ENCODE measurements around the gene DPM1.

Gene DPM1

GRCh38 chr20:50911030-50911429 lies 47.3 kb downstream of the DPM1 start:
- H3K4me3 ChIP-seq (ENCODE audit: low read depth, low read length) = no peak overlapping the region
- TF ChIP-seq POLR2A (IDR thresholded peaks at IDR 0.05; ENCODE audit: extremely low read depth, insufficient read length) (no peak), MYC (IDR thresholded peaks at IDR 0.05; ENCODE audit: low read depth, low read length) (no peak), MAX (IDR thresholded peaks at IDR 0.05; ENCODE audit: low read depth, low read length) (no peak), CTCF (IDR thresholded peaks at IDR 0.05; ENCODE audit: low read depth, low read length) (no peak)

GRCh38 chr20:50909413-50909812 lies 48.9 kb downstream of the DPM1 start:
- H3K4me3 ChIP-seq (ENCODE audit: low read depth, low read length) = no peak overlapping the region
- no peak for DNase-seq (ENCODE audit: low read depth)
- TF ChIP-seq MYC (IDR thresholded peaks at IDR 0.05; ENCODE audit: low read depth, low read length) = no peak
- no peak for TF ChIP-seq CTCF (IDR thresholded peaks at IDR 0.05; ENCODE audit: low read depth, low read length)
- TF ChIP-seq POLR2A (IDR thresholded peaks at IDR 0.05; ENCODE audit: extremely low read depth, insufficient read length) = no peak
- TF ChIP-seq MAX (IDR thresholded peaks at IDR 0.05; ENCODE audit: low read depth, low read length) = no peak

More at GRCh38 chr20:50911030-50911429, 47.3 kb downstream of the DPM1 start:
- DNase-seq (ENCODE audit: low read depth) = no peak

GRCh38 chr20:50904067-50904570 lies 54.2 kb downstream of the DPM1 start:
- DNase-seq (ENCODE audit: low read depth) = no peak
- no peak overlapping the region for H3K4me3 ChIP-seq (ENCODE audit: low read depth, low read length)
- TF ChIP-seq CTCF (IDR thresholded peaks at IDR 0.05; ENCODE audit: low read depth, low read length) = no peak
- TF ChIP-seq MAX (IDR thresholded peaks at IDR 0.05; ENCODE audit: low read depth, low read length) = no peak
- no peak for TF ChIP-seq POLR2A (IDR thresholded peaks at IDR 0.05; ENCODE audit: extremely low read depth, insufficient read length)
- TF ChIP-seq MYC (IDR thresholded peaks at IDR 0.05; ENCODE audit: low read depth, low read length) = no peak

GRCh38 chr20:50903353-50904051 lies 54.8 kb downstream of the DPM1 start:
- no peak for DNase-seq (ENCODE audit: low read depth)
- TF ChIP-seq MAX (IDR thresholded peaks at IDR 0.05; ENCODE audit: low read depth, low read length) (no peak), MYC (IDR thresholded peaks at IDR 0.05; ENCODE audit: low read depth, low read length) (no peak), POLR2A (IDR thresholded peaks at IDR 0.05; ENCODE audit: extremely low read depth, insufficient read length) (no peak), CTCF (IDR thresholded peaks at IDR 0.05; ENCODE audit: low read depth, low read length) (no peak)
- no peak overlapping the region for H3K4me3 ChIP-seq (ENCODE audit: low read depth, low read length)

GRCh38 chr20:50901301-50901700 lies 57.0 kb downstream of the DPM1 start:
- no peak for DNase-seq (ENCODE audit: low read depth)
- H3K4me3 ChIP-seq (ENCODE audit: low read depth, low read length) = no peak overlapping the region
- TF ChIP-seq CTCF (IDR thresholded peaks at IDR 0.05; ENCODE audit: low read depth, low read length) (no peak), MAX (IDR thresholded peaks at IDR 0.05; ENCODE audit: low read depth, low read length) (no peak), POLR2A (IDR thresholded peaks at IDR 0.05; ENCODE audit: extremely low read depth, insufficient read length) (no peak), MYC (IDR thresholded peaks at IDR 0.05; ENCODE audit: low read depth, low read length) (no peak)
